Measurements from ENCODE around the gene FAM171A2. TPM values are rescaled to one million over a fixed set of nuclear protein-coding genes. Genes with fewer than 3 reads are reported as not detected.
A peak's percentile ranks its signal among the peaks of the same experiment; 100 is the strongest.

Gene FAM171A2
- total RNA-seq, 1 experiment from 2014 or later: 9.3 TPM

GRCh38 chr17:44322236-44322895 is 41.3 kb downstream of the FAM171A2 start:
- no peak for DNase-seq
- Histone ChIP-seq H3K9me3 (no peaks in the 10 kb centered on the region), H3K27me3 (no peaks in the 10 kb centered on the region), H3K36me3 (peaks cover 43% of the 10 kb centered on the region), H3K4me3 (no peak overlapping the region)

DNA sequence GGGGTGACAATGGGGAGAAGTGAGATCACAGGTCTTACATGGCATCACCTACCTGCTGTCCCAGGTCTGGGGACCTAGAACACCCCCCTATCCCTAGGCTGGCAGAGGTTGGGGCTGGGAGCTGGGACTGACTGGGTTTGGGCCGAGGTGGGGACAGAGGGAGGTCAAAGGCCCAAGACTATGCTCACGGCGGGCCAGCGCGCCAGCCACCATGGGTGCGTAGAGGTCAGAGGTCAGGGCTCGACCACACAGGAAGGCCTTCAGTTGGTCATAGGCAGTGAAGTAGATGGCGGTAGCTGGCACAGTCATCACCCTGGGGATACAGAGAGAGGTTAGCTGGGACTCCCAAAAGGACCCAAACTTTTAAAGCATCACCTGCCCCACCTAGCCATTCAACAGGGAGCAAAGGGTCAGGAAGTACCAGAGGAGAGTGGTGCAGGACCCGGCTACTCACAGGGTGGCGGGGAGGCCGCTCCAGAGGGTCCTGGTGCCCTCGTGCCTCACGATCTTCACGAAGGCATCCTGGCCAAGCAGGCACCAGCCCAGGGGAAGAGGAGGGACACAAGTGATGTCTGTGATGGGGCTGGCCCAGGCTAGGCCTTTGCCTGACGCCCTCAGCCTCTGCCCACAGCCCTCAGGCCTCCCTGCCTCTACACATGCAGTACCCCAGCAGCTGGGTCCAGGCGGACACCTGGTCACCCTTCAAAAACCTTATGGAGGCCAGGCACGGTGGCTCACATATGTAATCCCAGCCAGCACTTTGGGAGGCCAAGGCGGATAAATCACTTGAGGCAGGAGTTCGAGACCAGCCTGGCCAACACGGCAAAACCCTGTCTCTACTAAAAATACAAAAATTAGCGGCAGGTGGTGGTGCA is 42.2 kb downstream of the FAM171A2 start:
- no peaks in the 10 kb centered on the region; the same call in 1 of the 2 replicates for H3K27me3 ChIP-seq
- no peak for DNase-seq
- no peaks in the 10 kb centered on the region for H3K9me3 ChIP-seq
- no peak overlapping the region for H3K4me3 ChIP-seq
- H3K36me3 ChIP-seq: peaks cover 43% of the 10 kb centered on the region

DNA sequence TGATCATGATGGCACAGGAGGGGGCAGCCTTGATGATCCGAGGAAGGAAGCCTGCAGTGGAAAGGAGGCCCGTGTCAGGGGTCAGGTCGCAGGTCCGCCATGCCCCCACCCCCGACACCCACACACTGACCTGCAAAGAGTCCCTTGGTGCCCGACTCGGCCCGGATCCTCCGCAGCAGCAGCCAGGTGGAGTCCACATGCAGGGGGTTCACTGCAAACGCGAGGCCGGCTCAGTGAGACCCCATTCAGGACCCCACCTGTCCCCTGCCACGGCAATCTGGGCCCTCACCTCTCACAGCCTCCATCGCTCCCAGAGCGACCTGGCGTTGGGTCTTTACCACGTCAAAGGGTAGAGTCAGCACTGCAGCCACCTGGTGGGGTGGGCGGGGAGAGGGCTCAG is 43.6 kb downstream of the FAM171A2 start:
- Histone ChIP-seq H3K36me3 (peaks cover 39% of the 10 kb centered on the region), H3K27me3 (peaks cover 12% of the 10 kb centered on the region), H3K9me3 (no peaks in the 10 kb centered on the region), H3K4me3 (no peak overlapping the region)
- DNase-seq: no peak

- peaks cover 22% of the 10 kb centered on the region for H3K27me3 ChIP-seq
- H3K4me3 ChIP-seq: no peak overlapping the region
Observed at GRCh38 chr17:44318077-44318892, 45.4 kb downstream of the FAM171A2 start.

GRCh38 chr17:44317545-44317944 is 46.1 kb downstream of the FAM171A2 start:
- Histone ChIP-seq H3K27me3 (peaks cover 22% of the 10 kb centered on the region), H3K36me3 (peaks cover 33% of the 10 kb centered on the region), H3K9me3 (no peaks in the 10 kb centered on the region), H3K4me3 (no peak overlapping the region)
- DNase-seq: no peak

More at GRCh38 chr17:44318077-44318892, 45.4 kb downstream of the FAM171A2 start:
- Histone ChIP-seq H3K36me3 (peaks cover 37% of the 10 kb centered on the region), H3K9me3 (no peaks in the 10 kb centered on the region)
- no peak for DNase-seq

DNA sequence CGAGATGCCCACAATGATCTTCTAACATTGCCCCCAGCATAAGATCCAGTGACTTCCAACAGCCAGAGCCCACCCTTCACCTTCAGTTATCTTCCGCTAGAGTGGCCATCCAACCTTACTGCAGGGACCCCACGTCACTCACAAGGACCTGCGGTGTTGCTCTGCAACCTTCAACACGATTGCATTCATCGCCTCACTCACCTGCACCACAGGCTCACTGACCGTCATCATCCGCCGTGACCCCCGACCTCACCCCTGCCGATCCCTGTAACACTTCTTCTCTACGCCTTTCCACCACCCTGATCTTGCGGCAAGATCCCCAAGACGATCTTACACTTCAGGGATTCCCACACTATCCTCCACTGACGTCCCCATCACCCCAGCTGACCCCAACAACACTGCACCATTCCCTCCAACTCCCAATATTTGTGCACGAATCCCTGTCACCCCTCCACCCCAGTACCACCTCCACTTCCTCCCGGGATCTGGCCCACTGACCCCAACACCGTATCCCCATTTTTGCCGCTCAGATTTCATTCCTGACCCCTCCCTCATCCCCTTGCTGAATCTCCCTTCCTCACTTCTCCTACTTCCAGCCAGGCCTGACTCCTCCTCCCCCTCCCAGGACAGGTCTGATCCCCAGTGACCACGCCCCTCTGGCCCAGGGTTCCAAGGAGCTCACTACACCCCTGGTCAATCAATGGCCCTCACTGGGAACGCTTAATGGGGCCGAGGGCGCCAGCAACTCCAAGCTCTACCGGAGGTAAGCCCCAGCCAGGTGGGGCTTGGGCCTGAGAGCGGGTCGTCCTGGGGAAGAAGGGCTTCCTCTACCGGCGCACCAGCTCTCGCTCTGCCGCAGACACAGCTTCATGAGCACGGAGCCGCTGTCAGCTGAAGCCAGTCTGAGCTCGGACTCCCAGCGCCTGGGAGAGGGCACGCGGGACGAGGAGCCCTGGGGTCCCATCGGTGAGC is 47.6 kb downstream of the FAM171A2 start:
- peaks cover 18% of the 10 kb centered on the region for H3K36me3 ChIP-seq
- no peaks in the 10 kb centered on the region for H3K9me3 ChIP-seq
- peaks cover 22% of the 10 kb centered on the region for H3K27me3 ChIP-seq
- H3K4me3 ChIP-seq: no peak overlapping the region
- DNase-seq: no peak

- Histone ChIP-seq H3K4me3 (no peak overlapping the region), H3K27me3 (peaks cover 22% of the 10 kb centered on the region)
- peak; percentile 28 for DNase-seq
Observed at GRCh38 chr17:44314869-44315661, 48.6 kb downstream of the FAM171A2 start.

DNA sequence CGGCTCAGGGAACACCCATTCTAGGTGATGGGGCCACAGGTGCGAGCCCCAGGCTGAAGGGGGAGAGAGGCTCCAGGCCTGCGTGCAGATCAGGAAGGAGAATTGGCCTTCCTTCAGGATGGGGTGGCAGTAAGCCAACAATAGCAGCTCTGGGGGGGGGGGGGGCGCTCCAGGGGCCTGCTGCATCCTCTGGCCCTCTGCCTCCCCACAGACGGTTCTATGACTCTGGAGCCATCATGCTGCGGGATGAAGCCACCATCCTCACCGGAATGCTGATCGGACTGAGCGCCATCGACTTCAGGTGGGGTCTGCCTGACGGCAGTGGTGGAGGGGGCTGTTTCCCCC is 49.2 kb downstream of the FAM171A2 start:
- no peak for DNase-seq
- H3K9me3 ChIP-seq: no peaks in the 10 kb centered on the region
- H3K36me3 ChIP-seq: peaks cover 3% of the 10 kb centered on the region
- no peak overlapping the region for H3K4me3 ChIP-seq
- peaks cover 22% of the 10 kb centered on the region for H3K27me3 ChIP-seq

More at GRCh38 chr17:44314869-44315661, 48.6 kb downstream of the FAM171A2 start:
- Histone ChIP-seq H3K36me3 (peaks cover 8% of the 10 kb centered on the region), H3K9me3 (no peaks in the 10 kb centered on the region)

- no peak overlapping the region for H3K4me3 ChIP-seq
- no peaks in the 10 kb centered on the region for H3K9me3 ChIP-seq
- no peaks in the 10 kb centered on the region for H3K36me3 ChIP-seq
- peaks cover 22% of the 10 kb centered on the region for H3K27me3 ChIP-seq
- DNase-seq: no peak
Observed at GRCh38 chr17:44314031-44314430, 49.6 kb downstream of the FAM171A2 start.

- H3K36me3 ChIP-seq: no peaks in the 10 kb centered on the region
Observed at GRCh38 chr17:44312396-44313104, 51.1 kb downstream of the FAM171A2 start.

DNA sequence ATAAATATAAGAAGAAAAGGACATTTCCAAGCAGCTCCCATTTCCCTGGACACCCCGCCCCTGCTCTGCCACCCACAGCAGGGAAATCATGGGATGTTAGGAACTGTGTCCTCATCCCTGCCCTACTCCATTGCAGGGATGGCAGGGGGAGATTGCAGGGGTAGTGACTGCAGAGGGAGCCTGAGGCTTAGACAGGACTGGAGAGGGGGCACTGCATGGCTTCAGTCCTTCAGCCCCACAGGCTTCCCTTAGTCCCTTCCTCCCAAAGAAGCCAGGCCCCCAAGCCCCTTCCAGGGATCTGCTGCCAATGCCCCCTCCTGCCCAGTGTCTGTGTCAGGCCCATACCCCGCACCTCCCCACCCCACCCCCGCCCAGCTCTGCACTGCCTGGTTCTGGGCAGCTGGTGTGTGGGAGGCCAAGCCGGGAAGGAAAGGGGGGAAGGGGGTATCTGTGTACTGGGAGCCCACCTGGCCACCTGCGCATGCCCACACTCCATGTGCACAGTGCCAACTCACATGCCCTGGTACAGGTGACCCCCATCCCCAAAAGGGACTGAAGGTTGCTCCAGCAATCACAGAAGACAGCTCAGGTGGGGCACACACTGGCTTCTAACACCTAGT is 52.0 kb downstream of the FAM171A2 start:
- Histone ChIP-seq H3K27me3 (peaks cover 32% of the 10 kb centered on the region), H3K36me3 (no peaks in the 10 kb centered on the region), H3K4me3 (no peak overlapping the region), H3K9me3 (no peaks in the 10 kb centered on the region)
- DNase-seq: no peak

More at GRCh38 chr17:44312396-44313104, 51.1 kb downstream of the FAM171A2 start:
- no peak for DNase-seq
- H3K4me3 ChIP-seq: no peak overlapping the region
- no peaks in the 10 kb centered on the region for H3K9me3 ChIP-seq
- H3K27me3 ChIP-seq: peaks cover 23% of the 10 kb centered on the region

DNA sequence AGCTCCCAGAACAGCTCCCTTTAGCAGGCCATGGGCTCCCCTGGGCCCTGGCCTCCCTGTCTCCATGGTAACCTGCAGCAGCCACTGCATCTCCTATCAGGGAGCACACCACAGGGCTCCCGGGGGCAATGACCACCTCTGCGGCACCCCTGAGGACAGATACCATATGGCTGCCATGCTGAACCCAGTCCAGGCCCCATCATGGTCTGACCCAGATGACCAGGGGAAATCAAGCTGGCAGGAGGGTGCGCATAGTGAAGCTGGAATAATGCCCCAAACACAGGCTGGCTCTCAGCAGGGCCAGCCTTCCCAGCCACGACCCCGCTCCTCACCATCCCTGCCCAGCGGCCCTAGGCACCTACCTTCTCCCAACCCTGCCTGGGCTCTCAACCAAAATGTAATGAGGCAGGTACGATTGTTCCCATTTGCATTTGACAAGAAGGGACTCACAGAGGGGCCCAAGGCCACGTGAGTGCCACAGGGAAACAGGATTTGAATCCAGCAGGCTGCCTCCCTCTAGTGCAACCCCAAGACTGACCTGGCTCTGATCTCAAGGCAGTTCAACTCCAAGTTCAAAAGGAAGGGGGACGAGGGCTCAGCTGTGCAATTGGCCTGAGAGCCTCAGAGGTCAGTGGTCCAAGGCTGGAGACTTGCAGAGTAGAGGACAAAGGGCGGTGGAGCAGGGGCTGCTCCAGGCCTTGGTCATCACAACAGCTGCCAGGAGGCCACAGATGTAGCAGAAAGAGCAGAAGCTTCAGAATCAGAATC is 52.9 kb downstream of the FAM171A2 start:
- H3K36me3 ChIP-seq: no peaks in the 10 kb centered on the region
- peaks cover 26% of the 10 kb centered on the region for H3K27me3 ChIP-seq
- no peak overlapping the region for H3K4me3 ChIP-seq
- no peak for DNase-seq
- no peaks in the 10 kb centered on the region for H3K9me3 ChIP-seq

DNA sequence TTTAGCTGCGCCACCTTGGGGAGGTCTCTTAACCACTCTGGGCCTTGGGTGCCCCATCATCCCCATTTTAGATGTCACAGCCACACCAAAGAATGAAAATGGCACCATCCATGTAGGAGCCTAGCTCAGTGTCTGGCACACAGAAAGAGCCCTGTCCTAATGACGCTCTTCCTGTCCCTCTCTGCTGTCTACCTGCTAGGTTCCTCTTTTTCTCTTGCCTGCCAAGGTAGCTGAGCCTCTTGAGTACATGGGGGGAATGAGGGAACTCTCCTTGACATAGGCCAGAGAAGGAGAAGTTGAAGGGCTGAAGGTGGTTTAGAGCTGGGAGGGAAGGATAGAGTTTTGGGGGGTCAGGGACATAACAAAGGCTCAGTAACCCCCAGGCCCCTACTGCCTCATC is 53.5 kb downstream of the FAM171A2 start:
- DNase-seq: no peak
- no peaks in the 10 kb centered on the region for H3K36me3 ChIP-seq
- H3K27me3 ChIP-seq: peaks cover 21% of the 10 kb centered on the region
- H3K9me3 ChIP-seq: no peaks in the 10 kb centered on the region
- H3K4me3 ChIP-seq: no peak overlapping the region

- no peaks in the 10 kb centered on the region for H3K9me3 ChIP-seq
- H3K27me3 ChIP-seq: peaks cover 16% of the 10 kb centered on the region
- no peak overlapping the region for H3K4me3 ChIP-seq
- no peaks in the 10 kb centered on the region for H3K36me3 ChIP-seq
- DNase-seq: no peak
Observed at GRCh38 chr17:44309472-44309871, 54.2 kb downstream of the FAM171A2 start.
